GM15510 (cell line): ENCODE data around the gene TYW3.

ENCODE experiments used
- POLR2A ChIP-seq: IDR thresholded peaks from 3 replicates; pipeline ENCODE4 v1.6.1; 2011; ENCODE audit warnings: borderline replicate concordance; ENCODE audit not compliant: insufficient read length; ENCODE audit errors: extremely low read depth

The TYW3 gene, protein sequence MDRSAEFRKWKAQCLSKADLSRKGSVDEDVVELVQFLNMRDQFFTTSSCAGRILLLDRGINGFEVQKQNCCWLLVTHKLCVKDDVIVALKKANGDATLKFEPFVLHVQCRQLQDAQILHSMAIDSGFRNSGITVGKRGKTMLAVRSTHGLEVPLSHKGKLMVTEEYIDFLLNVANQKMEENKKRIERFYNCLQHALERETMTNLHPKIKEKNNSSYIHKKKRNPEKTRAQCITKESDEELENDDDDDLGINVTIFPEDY

DNA sequence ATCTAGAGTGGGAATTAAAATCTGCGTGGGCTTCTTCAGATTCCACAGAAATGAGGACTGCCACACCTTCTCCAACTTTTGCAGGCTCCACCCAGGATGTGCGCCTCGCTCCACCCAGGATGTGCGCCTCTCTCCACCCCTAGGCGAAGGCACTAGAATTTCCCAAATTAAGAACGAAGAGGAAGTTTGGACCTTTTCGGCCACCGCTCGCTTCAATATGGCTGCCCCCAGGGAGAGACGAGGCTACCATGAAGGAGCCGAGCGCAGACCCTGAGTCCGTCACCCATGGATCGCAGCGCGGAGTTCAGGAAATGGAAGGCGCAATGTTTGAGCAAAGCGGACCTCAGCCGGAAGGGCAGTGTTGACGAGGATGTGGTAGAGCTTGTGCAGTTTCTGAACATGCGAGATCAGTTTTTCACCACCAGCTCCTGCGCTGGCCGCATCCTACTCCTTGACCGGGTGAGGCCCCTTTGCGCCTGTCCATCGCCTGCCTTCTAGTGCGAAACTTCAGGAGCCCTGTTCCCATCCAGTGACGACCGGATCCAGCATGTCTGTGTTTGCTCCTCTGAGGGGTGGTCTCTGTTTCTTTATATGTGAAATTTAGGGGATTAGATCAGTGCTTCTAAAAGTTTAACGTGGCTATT is at the start of gene TYW3, which contains the start of gene CRYZ:
Gene TYW3 (plus strand): TSS at position 193 of the 644 bp plus-strand sequence. CDS start 93 bp downstream, at position 286.
Gene CRYZ (minus strand): TSS at position 91 of the 644 bp plus-strand sequence. CDS start 8,229 bp downstream, outside the sequence.
- peak; percentile 66 for TF ChIP-seq POLR2A

DNA sequence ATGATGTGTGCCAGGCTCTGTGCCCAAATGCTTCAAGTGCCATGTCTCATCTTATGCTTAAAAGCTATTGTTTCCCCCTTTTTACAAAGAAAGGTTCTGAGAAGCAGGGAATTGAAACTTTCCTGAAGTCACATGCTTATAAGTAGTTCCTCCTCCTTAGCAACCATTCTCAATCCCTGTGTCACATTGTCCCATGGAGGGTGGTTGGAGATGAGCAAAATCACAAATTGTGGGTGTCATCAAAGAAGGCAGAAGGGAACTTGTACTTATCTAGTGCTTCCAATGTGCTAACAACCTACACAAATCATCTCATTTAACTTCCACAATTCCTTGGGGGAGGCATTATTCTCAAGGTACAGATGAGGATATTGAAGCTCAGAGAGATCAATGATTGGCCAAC is 49.3 kb upstream of the TYW3 start:
- TF ChIP-seq POLR2A: no peak

DNA sequence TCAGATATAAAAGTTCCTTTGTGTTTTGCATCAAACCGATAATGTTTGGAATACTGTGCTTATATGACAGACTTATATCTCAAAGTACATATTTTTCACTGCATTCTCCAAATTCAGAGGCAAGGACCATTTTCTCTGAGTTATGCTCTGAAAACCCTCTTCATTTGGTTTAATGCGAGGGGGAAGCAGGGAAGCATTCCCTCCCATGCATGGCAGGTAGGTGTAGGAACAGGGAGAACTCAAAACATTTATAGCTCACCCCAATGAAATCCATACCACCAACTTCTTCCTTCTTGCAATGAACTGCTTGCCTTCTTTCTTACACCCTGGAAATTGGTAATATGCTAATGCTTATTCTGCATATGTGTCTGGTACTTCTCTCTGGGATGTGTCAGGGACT is 48.7 kb upstream of the TYW3 start:
- no peak for TF ChIP-seq POLR2A

DNA sequence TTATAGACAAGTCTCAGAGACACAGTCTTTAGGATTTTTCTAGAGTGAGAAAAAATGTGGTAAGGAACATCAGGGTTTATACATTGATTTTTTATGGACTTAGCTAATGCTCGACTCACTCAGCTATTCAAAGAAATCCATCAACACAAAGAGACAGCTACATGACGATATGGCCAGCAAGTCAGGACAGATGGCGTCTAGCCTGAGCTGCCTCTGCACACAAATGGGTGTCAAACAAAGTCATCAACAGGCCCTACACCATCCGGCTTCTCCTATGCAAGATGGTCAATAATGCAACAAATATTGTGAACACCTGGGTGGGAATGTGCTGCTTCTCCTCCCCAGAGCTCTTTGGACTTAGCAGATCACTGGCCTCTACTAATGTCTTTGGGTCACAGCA is 46.0 kb upstream of the TYW3 start:
- TF ChIP-seq POLR2A: no peak

DNA sequence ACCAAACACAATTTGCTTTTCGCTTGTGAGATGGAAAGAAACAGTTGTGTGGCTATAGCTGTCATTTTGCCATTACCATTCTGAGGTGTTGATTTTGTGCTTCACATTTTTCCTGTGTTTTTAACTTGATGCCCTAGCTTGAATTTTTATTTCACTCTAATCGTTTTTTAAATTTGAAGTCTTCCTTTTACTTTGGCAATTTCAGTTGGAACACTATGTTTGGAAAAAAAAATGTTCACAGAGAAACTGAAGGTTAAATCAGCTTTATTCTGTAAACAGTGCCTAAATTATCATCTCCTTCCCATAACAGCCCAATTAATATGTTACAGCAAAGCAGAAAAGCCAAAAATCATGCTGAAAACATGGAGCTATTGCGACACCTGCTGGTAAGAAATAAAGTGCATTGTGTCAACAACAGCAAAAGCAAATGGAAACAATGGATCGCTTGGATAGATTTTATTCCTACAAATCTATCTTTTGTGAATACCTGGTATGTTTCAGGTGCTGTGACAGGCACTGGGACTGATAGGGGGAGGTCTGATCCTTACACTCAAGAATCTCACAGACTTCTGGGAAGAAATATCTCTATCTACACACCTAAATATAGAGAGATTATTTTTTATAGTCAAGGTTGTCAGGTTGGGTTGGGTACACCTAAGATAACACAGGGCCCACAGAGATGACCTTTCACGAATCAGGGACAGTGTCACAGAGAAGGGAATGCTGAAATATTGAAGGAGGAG is 43.2 kb upstream of the TYW3 start:
- TF ChIP-seq POLR2A: no peak

DNA sequence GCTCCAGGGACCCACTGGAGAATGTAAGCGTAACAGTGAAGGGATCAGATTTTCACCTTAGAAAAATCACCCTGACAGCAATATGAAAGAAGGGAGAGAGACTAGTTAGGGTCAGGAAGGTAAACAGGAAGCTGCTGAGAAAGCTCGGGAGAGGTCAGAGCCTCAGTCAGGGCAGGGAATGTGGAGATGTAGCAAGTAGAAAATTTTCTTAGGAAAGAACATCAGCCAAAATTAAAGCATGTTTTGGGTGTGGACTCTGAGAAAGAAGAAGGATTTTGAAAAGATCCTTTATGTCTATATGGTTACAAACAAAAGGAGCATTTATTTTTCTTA is 42.6 kb upstream of the TYW3 start:
- no peak for TF ChIP-seq POLR2A

DNA sequence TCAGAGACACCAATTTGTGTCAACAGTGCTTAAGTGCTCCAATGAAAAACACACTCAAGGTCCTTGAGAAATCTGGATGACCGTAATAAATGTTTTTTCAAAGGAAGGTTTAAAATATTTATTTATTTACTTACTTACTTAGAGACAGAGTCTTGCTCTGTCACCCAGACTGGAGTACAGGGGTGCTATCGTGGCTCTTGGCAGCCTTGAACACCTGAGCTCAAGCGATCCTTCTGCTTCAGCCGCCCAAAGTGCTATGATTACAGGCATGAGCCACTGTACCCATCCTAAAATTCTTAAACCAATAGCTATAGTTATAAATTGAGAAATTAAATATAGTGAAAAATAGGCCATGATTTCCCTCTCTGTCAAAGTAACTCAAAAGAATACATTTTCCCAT is 42.0 kb upstream of the TYW3 start:
- TF ChIP-seq POLR2A: no peak

DNA sequence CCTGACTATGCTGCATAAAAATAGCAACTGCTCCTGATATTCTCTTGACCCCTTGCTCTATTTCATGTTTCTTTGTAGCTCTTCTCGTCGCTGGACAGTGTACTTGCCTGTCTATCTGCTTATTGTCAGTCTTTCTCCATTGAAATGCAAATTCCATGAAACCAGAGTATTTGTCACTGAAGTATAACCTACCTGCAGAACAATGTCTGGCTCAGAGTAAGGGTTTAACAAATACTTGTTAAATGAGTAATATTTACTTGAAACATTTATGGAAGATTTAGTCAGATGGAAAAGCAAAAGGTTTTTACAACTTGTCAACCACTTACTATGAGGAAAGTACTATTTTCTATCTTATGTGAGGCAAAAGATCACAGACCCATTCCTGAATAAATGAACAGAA is 39.5 kb upstream of the TYW3 start:
- TF ChIP-seq POLR2A: no peak

DNA sequence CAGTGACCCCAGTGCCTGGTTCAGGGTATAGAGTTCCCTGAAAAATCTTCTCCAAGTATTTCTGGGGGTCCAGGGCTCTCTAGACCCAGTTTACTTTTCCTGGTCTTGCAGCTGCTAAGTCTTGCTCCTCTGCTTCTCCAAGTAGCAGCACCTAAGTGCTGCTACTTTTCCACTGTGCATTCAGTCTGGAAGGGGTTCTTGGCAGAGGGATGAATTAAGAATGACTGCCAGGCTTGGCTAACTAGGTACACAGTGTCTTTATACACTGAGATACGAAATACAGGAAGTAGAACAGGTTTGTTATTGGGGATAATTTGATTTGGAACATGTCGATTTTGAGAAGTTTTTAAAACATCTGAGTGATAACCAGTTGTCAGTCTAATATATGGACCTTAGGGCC is 35.1 kb upstream of the TYW3 start:
- no peak for TF ChIP-seq POLR2A

DNA sequence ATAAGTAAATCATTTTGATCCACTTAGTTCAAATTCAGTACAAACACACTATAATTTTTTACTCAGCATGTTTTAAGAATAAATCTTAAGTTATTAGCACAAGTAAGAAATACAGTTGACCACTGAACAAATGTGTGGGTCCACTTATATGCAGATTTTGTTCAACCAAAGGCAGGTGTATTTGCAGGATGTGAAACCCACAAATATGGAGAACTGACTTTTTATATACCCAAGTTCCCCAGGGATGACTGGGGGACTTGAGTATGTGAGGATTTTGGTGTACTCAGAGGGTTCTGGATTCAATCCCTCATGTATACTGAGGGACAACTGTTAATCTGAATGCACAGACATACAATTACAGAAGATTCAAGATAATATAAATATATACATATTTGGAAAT is 33.6 kb upstream of the TYW3 start:
- TF ChIP-seq POLR2A: no peak

DNA sequence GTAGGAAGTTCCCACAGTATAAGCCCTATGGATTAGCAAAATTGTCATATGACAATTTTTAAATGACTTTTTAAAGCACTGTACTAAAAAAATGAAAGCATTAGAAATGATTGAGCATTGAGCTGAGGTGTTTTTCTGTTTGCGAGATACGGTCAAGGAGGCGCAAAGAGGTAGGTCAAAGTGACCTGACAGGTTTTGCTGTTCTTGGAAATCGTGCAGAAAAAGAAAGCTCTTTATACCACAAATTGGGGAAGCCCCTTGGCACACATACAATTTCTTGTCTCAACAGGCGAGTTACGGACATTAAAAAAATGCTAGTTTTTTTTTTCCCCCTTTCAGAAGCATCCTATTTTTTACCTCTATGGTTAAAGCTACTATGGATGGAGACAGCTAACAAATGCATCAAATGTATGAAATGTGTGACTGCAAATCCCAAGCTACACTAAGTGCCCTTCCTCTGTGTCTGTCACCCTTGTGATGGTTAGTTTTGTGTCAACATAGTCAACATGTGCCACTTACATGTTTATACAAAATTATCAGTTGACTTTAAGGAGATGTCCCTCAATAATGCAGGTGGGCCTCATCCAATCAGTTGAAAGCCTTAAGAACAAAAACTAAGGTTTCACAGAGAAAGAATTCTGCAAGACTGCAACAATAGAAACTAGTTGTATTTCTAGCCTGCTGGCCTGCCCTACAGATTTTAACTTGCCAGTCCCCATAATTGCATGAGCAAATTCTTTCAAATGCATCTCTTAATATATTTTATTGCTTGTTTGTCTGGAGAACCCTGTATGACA is 29.4 kb upstream of the TYW3 start:
- TF ChIP-seq POLR2A: no peak

DNA sequence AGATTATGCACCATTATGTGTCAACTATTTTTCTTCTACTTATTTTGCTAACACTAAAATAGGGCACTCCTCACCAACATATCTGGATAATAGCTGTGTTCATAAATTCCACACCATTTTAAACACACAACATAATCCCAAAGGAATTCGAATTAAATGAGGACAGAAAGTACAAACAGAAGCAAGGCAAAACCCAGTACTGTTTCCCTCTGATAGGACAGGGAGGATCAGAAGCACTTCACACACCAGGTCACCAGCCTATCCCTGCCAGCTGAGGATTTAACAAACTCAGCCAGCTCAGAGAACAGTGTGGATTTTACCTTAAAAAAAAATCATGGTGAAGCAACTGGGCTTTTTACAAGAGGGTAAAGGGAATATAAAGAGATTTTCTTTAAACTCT is 20.1 kb upstream of the TYW3 start:
- TF ChIP-seq POLR2A: no peak

DNA sequence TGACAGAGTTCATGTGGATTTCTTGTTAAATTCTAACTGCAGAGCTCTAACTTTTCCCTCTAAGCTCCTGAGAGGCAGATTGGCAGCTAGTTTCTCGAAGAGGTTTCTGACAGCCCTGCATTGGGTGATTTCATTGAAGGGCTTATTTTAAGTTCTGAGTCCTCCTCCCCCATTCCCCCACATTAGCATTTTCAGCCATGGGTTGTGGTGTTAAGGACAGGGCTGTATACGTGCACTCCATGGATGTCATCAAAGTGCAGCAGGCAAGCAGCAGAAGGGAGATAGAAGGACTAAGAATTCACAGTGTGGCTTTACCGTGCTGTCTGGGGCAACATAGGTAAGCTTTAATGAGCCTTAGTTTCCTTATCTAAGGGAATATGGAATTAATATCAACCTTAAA is 19.1 kb upstream of the TYW3 start:
- TF ChIP-seq POLR2A: no peak

DNA sequence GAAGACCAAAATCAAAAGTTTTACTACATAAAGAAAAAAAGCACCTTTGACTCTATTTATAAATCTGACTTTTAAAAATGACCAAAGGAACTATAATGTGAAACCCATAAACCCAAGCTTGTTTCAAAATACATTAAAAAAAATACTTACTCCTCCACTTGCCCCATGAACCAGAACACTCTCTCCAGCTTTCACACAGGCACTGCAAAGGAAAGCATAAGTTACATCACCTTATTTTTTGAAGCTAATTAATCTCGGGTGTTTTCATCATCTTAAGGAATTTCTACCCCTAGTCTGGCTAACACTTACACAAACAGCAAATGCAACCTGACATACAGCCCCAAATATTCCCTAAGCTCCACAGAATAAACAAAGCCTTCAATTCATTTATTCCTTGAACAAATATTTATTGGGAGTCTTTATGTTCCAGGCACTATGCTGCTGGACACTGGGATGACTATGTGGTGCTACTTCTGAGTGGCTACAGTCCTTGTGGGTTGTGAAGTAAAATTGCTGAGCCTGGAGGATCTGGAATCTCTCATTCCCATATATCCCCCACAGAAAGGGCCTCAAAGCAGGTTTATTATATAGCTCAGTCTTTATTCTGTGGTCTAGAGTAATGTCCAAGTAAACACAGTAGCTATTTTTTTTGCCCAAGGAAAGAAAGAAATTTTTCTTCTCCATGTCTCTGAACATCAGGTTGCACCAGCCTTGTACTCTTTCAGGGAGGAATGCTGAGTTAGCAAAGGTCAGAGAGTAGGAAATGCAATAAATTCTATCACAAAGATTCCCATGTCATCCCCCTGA is 18.3 kb upstream of the TYW3 start:
- TF ChIP-seq POLR2A: no peak
